Mucosa of stomach (tissue), 1 donor: ENCODE results near the gene VDR.

Source experiments
- H3K27me3 ChIP-seq: one replicate; pipeline ENCODE4 v1.7.0; 2013; ENCODE audit warnings: mild to moderate bottlenecking, low read length; ENCODE audit not compliant: control insufficient read depth, insufficient read depth
- H3K36me3 ChIP-seq: one replicate; pipeline ENCODE4 v1.7.0; 2013; ENCODE audit warnings: low read length; ENCODE audit not compliant: control insufficient read depth, insufficient read depth
- H3K4me1 ChIP-seq: one replicate; pipeline ENCODE4 v1.7.0; 2013; ENCODE audit warnings: mild to moderate bottlenecking, low read length; ENCODE audit not compliant: control insufficient read depth, insufficient read depth
- H3K4me3 ChIP-seq: one replicate; pipeline ENCODE4 v1.7.0; 2013; ENCODE audit warnings: low read length
- H3K9ac ChIP-seq: one replicate; pipeline ENCODE4 v1.7.0; 2013; ENCODE audit warnings: mild to moderate bottlenecking, low read length, moderate library complexity
- H3K9me3 ChIP-seq: one replicate; pipeline ENCODE4 v1.7.0; 2013; ENCODE audit warnings: mild to moderate bottlenecking, low read length, moderate library complexity; ENCODE audit not compliant: control insufficient read depth
- donor health status: Pancreatic carcinoma.

VDR gene

DNA sequence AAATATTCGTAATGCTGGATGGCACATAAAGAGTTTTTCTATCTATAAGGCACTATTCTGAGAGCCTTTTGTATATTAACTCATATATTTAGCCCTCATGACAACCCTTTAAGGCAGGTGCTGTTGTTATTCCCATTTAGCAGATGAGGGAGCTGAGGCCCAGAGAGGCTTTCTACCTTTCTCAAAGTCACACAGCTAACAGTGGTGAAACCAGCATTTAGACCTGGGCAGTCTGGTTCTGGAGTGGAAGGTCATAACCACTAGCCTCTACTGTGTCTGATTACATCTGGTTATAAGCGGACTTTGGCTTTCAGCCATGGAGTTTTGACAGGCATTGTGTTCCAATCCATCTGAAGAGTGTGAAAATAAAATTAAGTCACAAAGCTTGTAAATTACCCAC, 43.9 kb downstream of the VDR start:
- H3K27me3 ChIP-seq = no peaks in the 10 kb centered on the region
- no peak overlapping the region for H3K9ac ChIP-seq
- peaks cover 4% of the 10 kb centered on the region for H3K36me3 ChIP-seq
- no peaks in the 10 kb centered on the region for H3K9me3 ChIP-seq
- H3K4me1 ChIP-seq = peaks cover 9% of the 10 kb centered on the region
- no peak overlapping the region for H3K4me3 ChIP-seq

DNA sequence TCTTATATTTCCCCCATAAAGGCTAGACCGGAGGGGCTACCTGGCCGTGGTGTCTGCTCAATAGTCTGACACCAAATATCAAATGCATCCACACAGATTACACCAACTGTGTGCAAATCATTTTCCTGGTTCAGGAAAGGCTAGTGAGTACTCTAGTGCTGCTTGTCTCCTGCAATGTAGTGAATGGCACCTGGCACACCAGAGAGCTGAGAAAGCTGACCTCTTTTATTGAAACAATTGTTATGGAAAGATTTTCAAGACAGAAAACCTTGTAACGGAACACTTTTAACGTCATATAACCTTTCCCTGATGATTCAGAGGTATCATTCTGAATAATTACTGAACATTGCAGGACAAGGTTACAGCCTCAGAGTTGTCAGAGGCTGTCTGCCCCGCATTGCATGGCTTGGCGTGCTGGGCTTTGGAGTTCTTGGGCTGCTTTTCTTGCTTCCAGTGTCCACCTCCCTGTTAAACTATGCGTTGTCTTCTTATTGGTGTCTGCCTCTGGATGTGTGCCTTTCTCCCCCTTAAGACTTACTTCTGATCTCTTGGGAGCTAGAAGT, 44.4 kb downstream of the VDR start:
- Histone ChIP-seq H3K9me3 (no peaks in the 10 kb centered on the region), H3K36me3 (peaks cover 4% of the 10 kb centered on the region), H3K4me1 (peaks cover 9% of the 10 kb centered on the region), H3K27me3 (no peaks in the 10 kb centered on the region), H3K9ac (no peak overlapping the region), H3K4me3 (no peak overlapping the region)

DNA sequence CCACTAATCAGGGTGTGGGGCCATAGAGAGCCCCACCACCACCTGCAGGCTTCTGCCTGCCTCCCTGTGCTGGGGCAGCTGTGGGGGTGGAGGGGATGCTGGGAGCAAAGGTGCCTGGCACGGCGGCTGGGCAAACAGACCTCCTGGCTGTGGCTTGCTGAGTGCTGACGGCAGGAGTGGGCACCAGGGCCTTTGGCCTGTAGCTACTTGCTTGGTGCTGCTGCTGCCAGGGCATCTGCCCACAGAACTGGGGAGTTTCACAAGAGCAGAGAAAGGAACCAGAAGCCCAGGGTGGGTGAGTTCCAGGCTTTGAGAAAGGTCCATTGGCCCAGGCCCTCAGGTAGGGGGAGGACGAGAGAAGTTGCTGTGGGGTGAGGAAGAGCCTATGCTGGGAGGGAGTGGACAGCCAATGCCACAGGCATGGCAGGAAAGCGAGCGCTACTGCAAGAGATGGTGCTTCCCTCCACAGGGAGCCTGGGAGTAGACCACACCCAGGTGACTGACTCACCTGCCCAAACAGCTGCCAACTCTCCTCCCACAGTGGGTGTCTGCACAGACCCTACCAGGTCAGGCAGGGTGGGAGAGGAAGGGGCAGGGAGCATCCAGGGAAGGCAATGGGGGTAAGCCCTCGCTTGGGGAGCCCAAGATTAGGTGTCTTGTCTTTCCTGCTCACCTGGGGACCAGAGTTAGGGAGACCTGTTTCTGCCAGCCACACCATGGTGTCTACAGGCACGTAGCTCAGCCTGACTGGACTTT, 46.1 kb downstream of the VDR start:
- Histone ChIP-seq H3K4me1 (peaks cover 9% of the 10 kb centered on the region), H3K36me3 (peaks cover 4% of the 10 kb centered on the region), H3K9me3 (no peaks in the 10 kb centered on the region), H3K4me3 (no peak overlapping the region), H3K9ac (no peak overlapping the region), H3K27me3 (no peaks in the 10 kb centered on the region)

DNA sequence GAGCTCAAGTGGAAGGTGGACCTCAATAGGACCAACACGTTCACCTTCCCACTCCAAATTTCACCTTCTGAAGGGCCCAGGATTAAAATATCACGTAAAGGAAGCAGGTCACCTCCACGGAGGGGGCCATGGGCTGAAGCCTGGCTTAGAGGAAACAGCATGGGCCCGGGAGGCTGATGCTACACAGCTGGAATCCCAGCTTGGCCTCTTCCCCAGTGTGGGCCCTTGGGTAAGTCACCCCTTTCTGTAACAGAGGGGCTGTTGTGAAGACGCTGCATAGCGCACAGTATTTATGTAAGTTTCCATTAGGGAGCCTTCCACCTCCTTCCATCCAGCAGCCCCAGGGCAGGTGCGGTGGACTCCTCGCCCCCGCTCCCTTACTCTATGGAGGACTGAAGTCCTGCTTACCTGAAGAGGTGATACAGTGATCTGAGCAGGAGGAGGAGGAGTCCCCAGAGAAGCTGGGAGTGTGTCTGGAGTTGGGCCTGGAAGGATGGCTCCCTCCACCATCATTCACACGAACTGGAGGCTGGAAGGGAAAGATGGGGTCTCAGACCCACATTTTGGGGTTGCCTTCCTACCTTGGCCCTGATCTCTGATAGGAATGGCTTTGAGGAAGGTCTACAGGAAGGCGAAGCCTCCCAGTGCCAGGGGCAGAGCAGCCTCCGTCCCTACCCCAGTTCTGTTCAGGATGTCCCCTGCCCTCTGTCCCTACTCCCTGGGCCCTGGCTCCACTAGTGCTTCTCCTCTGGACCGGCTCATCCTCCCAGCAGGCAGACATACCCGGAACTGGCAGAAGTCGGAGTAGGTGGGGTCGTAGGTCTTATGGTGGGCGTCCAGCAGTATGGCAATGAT, 47.8 kb downstream of the VDR start:
- no peaks in the 10 kb centered on the region for H3K27me3 ChIP-seq
- no peak overlapping the region for H3K4me3 ChIP-seq
- H3K9ac ChIP-seq = no peak overlapping the region
- peaks cover 4% of the 10 kb centered on the region for H3K36me3 ChIP-seq
- H3K4me1 ChIP-seq = peaks cover 9% of the 10 kb centered on the region
- no peaks in the 10 kb centered on the region for H3K9me3 ChIP-seq

DNA sequence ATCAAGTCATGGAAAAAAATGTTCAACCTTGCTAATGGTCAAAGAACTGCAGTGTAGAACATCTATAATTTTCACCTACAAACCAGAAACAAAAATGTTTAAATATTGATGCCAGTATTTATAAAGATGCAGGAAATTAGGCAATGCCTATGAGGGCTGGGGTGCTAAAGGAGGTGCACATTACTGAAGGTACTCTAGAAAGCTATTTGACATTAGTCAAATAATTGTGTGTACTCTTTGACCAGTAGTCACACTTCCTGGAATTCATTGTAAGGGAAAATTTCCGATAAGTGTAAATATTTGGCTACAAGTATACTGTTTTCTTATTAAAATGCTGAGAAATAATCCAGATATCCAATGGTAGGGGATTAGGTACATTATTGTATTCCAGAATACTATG, 48.7 kb downstream of the VDR start:
- H3K4me1 ChIP-seq = peaks cover 9% of the 10 kb centered on the region
- H3K36me3 ChIP-seq = peaks cover 4% of the 10 kb centered on the region
- H3K9me3 ChIP-seq = no peaks in the 10 kb centered on the region
- no peak overlapping the region for H3K4me3 ChIP-seq
- no peaks in the 10 kb centered on the region for H3K27me3 ChIP-seq
- no peak overlapping the region for H3K9ac ChIP-seq

DNA sequence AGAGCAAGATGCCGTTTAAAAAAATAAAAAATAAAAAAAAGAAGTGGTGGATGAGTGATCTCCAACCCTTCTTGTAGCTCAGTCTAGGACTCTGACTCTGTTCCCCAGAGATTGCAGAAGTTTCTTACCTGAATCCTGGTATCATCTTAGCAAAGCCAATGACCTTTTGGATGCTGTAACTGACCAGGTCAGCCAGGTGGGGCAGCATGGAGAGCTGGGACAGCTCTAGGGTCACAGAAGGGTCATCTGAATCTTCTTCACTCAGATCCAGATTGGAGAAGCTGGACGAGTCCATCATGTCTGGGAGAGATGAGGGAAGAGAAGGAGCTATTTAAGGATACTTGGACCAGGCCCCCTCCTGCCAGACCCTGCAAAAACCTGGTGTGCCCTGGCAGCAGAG, 49.3 kb downstream of the VDR start:
- H3K4me1 ChIP-seq = peaks cover 9% of the 10 kb centered on the region
- H3K4me3 ChIP-seq = no peak overlapping the region
- no peaks in the 10 kb centered on the region for H3K9me3 ChIP-seq
- H3K27me3 ChIP-seq = no peaks in the 10 kb centered on the region
- peaks cover 2% of the 10 kb centered on the region for H3K36me3 ChIP-seq
- H3K9ac ChIP-seq = no peak overlapping the region

DNA sequence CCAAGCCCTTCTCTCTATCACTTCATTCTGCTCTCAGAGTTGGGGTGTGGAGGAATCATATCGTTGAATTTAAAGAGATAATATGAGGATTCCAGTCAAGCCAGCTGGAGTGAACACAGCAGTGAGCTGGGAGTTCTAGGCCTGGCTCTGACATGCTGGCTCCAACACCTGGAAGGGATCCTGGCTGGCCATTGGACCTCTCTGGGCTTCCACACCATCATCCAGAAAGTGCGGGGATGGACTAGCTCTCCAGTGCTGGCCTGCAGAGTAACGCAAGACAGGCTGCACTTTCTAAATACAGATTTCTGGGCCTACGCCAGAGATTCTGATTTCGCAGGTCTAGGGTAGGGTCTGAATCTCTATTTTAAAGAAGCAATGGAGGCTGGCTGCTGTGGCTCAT, 50.3 kb downstream of the VDR start:
- Histone ChIP-seq H3K4me1 (peaks cover 9% of the 10 kb centered on the region), H3K9ac (no peak overlapping the region), H3K36me3 (no peaks in the 10 kb centered on the region), H3K9me3 (no peaks in the 10 kb centered on the region), H3K4me3 (no peak overlapping the region), H3K27me3 (no peaks in the 10 kb centered on the region)

DNA sequence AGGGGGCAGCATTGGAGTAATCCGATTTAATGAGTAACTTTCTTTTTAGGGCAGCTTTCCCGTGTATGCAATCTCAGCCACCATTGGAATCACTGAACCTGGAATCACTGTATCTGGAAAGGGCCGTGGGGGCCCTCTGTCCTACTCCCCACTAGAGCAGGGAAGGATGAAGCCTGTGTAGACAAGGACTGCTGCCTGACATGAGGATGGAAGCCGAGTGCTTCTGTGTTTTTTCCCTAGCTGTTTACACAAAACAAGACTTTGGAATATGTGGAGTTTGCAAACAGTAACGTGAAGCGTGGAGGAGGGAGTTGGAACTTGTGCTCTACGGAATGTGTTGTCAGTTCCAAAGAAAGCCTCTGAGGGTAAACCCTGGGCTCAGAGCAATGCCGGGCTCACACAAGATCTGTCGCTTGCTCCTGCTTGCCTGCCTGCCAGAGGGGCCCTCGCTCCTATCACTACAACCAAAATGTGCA, 52.7 kb downstream of the VDR start:
- Histone ChIP-seq H3K9ac (no peak overlapping the region), H3K4me1 (no peaks in the 10 kb centered on the region), H3K36me3 (no peaks in the 10 kb centered on the region)

DNA sequence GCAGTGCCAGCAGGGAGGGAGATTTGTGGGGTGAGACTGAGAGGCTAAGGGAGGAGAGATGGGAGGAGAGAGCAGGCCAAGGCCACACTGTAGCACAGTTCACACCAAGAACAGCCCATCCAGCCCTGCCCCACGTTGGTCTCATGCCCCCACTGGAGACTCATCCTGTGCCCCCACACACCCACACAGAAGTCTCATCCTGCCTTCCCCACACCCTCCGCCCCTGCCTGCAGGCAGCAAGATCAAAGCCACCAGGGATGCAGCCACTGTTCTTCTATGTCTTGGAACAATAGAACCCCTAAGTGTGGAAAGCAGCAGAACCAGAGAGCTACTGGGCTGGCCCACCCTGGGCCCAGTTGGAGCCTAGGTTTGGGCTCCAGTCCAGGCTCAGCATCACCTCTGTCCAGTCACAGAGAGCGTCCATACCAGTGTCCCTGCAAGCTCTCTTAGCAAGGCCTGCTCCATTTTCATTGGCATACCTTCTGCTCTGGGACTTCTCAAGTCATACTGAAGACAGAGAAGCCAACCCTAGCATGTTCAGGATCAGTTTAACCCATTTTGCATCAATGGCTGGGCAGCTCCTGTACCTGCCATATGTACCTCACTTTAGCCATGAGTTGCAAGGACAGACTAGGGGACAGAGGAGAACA, 53.4 kb downstream of the VDR start:
- Histone ChIP-seq H3K27me3 (no peaks in the 10 kb centered on the region), H3K9me3 (no peaks in the 10 kb centered on the region), H3K4me3 (no peak overlapping the region), H3K4me1 (no peaks in the 10 kb centered on the region), H3K9ac (no peak overlapping the region), H3K36me3 (no peaks in the 10 kb centered on the region)

More for the DNA sequence above, 52.7 kb downstream of the VDR start:
- H3K9me3 ChIP-seq = no peaks in the 10 kb centered on the region
- no peaks in the 10 kb centered on the region for H3K27me3 ChIP-seq
- H3K4me3 ChIP-seq = no peak overlapping the region

DNA sequence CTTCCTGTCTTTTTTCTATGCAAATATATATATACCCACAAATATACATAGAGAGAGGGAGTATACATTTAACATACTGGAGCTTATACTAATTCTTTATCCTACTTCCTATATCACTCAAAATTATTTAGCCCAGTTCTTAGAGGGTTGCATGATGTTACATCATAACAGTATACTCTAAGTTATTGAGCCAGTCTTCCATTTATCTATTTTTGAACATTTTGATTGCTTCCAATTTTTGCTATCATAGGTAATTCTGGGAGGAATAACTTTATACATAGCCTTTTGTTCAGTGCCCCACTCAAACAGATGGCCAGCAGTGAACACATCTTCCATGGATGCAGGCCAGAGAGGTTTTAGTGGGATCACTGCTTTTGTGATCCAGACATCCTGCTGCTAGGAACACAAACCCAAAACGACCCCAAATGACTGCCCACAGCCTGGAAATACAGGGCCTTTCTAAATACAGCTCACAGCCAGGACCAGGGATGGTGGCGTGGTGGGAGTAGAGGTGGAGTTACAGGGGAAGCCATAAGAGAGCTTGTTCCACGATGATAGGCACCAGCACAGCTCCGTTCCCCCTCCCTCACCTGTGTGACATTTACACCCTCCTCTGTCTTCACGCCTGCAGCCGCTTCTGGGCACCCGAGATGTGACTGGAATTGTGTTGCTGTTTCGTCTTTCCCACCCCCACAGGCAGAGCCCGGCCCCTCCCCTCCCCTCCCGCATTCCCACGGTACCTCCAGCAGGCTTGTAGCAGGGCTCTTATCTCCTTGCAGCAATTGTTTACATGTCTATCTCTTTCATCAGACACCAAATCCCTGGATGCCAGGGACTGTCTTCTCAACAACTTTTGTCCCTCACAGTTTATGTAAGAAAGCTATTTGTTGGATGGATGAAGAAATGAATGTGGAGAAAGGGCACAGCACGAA, 54.4 kb downstream of the VDR start:
- Histone ChIP-seq H3K4me3 (no peak overlapping the region), H3K4me1 (no peaks in the 10 kb centered on the region), H3K9ac (no peak overlapping the region), H3K27me3 (no peaks in the 10 kb centered on the region), H3K9me3 (no peaks in the 10 kb centered on the region), H3K36me3 (no peaks in the 10 kb centered on the region)

DNA sequence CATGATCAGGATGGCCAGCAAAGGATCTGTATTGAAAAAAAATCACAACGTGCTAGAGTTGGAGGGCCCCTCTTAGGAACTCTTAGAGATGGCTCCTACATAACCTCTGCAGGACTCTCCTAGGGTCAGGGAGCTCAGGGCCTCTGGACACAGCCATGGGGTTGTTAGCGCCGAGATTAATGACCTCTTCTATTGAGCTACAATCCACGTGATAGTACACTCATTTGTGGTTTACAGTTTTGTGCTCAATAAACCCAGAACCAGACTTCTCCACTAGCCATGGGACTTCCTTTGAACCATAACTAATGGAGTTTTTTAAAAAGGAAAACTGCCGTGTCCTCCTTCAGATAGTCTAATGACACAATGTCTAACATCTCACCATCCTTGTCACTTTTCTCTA, 55.5 kb downstream of the VDR start:
- no peak overlapping the region for H3K4me3 ChIP-seq
- H3K27me3 ChIP-seq = no peaks in the 10 kb centered on the region
- no peak overlapping the region for H3K9ac ChIP-seq
- H3K4me1 ChIP-seq = no peaks in the 10 kb centered on the region
- no peaks in the 10 kb centered on the region for H3K36me3 ChIP-seq
- no peaks in the 10 kb centered on the region for H3K9me3 ChIP-seq
